Skeletal muscle tissue (tissue), 4 donors: ENCODE measurements around the gene CXXC5. TPM values are rescaled to one million over a fixed set of nuclear protein-coding genes. Genes with fewer than 3 reads are reported as not detected.
"Not testable (repeated sequence)": the region's sequence is repeated elsewhere in the genome, so short reads cannot be mapped to it uniquely, and the experiment has no call there.

Source experiments
- H3K27ac ChIP-seq: one replicate; pipeline ENCODE4 v1.7.0; 2013; ENCODE audit warnings: mild to moderate bottlenecking, low read depth, low read length, inconsistent platforms
- H3K27me3 ChIP-seq, 3 donors: one replicate each; pipeline ENCODE4 v1.7.0; 2013; ENCODE audit warnings: low read length in 3 of 3; ENCODE audit not compliant: control insufficient read depth in 3 of 3, insufficient read depth in 3 of 3
- H3K36me3 ChIP-seq, 3 donors: one replicate each; pipeline ENCODE4 v1.7.0; 2013; ENCODE audit warnings: low read length in 3 of 3; ENCODE audit not compliant: control insufficient read depth in 3 of 3, insufficient read depth in 3 of 3
- H3K4me1 ChIP-seq, 3 donors: one replicate each; pipeline ENCODE4 v1.7.0; 2013; ENCODE audit warnings: low read length in 3 of 3, mild to moderate bottlenecking in 3 of 3; ENCODE audit not compliant: control insufficient read depth in 3 of 3, insufficient read depth in 3 of 3
- H3K4me3 ChIP-seq, 3 donors: one replicate each; pipeline ENCODE4 v1.7.0; 2013; ENCODE audit warnings: low read length in 3 of 3
- H3K9ac ChIP-seq, 3 donors: one replicate each; pipeline ENCODE4 v1.7.0; 2013; ENCODE audit warnings: low read length in 3 of 3, mild to moderate bottlenecking in 3 of 3, moderate library complexity in 2 of 3, low read depth in 1 of 3
- H3K9me3 ChIP-seq, 3 donors: one replicate each; pipeline ENCODE4 v1.7.0; 2013; ENCODE audit warnings: low read length in 3 of 3; ENCODE audit not compliant: control insufficient read depth in 3 of 3
- total RNA-seq: library from RNA; depleted of rRNA; stranded (reverse); fragments of >200 nt; gene quantifications from one replicate; pipeline ENCODE4 v1.2.3, GENCODE V29; 2014
- donor health status: Osteomylitis.

Gene CXXC5
- total RNA-seq, 1 donor from 2014 or later: 66.8 TPM

- H3K36me3 ChIP-seq, H3K9me3 ChIP-seq, H3K27me3 ChIP-seq, H3K4me3 ChIP-seq, H3K9ac ChIP-seq, H3K27ac ChIP-seq, H3K4me1 ChIP-seq: not testable (repeated sequence)
Measured at GRCh38 chr5:139718403-139718802, 70.3 kb downstream of the CXXC5 start.

- not testable (repeated sequence) for H3K9me3 ChIP-seq, H3K9ac ChIP-seq, H3K27ac ChIP-seq, H3K4me1 ChIP-seq, H3K36me3 ChIP-seq, H3K4me3 ChIP-seq, H3K27me3 ChIP-seq
Measured at GRCh38 chr5:139719970-139720369, 71.8 kb downstream of the CXXC5 start.

GRCh38 chr5:139723986-139724587 lies 75.9 kb downstream of the CXXC5 start:
- no peaks in the 10 kb centered on the region for H3K27me3 ChIP-seq
- no peak overlapping the region for H3K4me3 ChIP-seq
- no peaks in the 10 kb centered on the region for H3K36me3 ChIP-seq
- H3K4me1 ChIP-seq: peaks cover 0 to 9% (median 3%) of the 10 kb centered on the region in 3 donors
- peak overlapping the region in 1 of 3 donors; percentile 3 for H3K9ac ChIP-seq
- no peak overlapping the region for H3K27ac ChIP-seq
- H3K9me3 ChIP-seq: no peaks in the 10 kb centered on the region

- H3K4me1 ChIP-seq: peaks cover 0 to 9% (median 3%) of the 10 kb centered on the region in 3 donors
- H3K9me3 ChIP-seq: no peaks in the 10 kb centered on the region
- H3K27ac ChIP-seq: no peak overlapping the region
- no peak overlapping the region for H3K9ac ChIP-seq
- H3K27me3 ChIP-seq: no peaks in the 10 kb centered on the region
- H3K4me3 ChIP-seq: no peak overlapping the region
- no peaks in the 10 kb centered on the region for H3K36me3 ChIP-seq
Measured at GRCh38 chr5:139725073-139725830, 77.1 kb downstream of the CXXC5 start.

GRCh38 chr5:139726248-139726647 lies 78.1 kb downstream of the CXXC5 start:
- Histone ChIP-seq H3K4me1 (peaks cover 0 to 9% (median 3%) of the 10 kb centered on the region in 3 donors), H3K4me3 (no peak overlapping the region), H3K27ac (no peak overlapping the region), H3K9ac (no peak overlapping the region), H3K27me3 (no peaks in the 10 kb centered on the region), H3K36me3 (no peaks in the 10 kb centered on the region), H3K9me3 (no peaks in the 10 kb centered on the region)

GRCh38 chr5:139727615-139728014 lies 79.5 kb downstream of the CXXC5 start:
- not testable (repeated sequence) for H3K4me3 ChIP-seq, H3K27me3 ChIP-seq, H3K9me3 ChIP-seq, H3K9ac ChIP-seq, H3K27ac ChIP-seq, H3K36me3 ChIP-seq, H3K4me1 ChIP-seq

GRCh38 chr5:139731281-139731680 lies 83.1 kb downstream of the CXXC5 start:
- H3K27ac ChIP-seq: no peak overlapping the region
- H3K4me3 ChIP-seq: no peak overlapping the region
- no peak overlapping the region for H3K9ac ChIP-seq
- no peaks in the 10 kb centered on the region for H3K27me3 ChIP-seq
- no peaks in the 10 kb centered on the region for H3K9me3 ChIP-seq
- H3K4me1 ChIP-seq: no peaks in the 10 kb centered on the region
- H3K36me3 ChIP-seq: no peaks in the 10 kb centered on the region

GRCh38 chr5:139732019-139732418 lies 83.9 kb downstream of the CXXC5 start:
- no peaks in the 10 kb centered on the region for H3K4me1 ChIP-seq
- H3K36me3 ChIP-seq: no peaks in the 10 kb centered on the region
- no peaks in the 10 kb centered on the region for H3K9me3 ChIP-seq
- no peak overlapping the region for H3K27ac ChIP-seq
- no peak overlapping the region for H3K4me3 ChIP-seq
- H3K9ac ChIP-seq: no peak overlapping the region
- no peaks in the 10 kb centered on the region for H3K27me3 ChIP-seq

GRCh38 chr5:139733010-139733688 lies 85.0 kb downstream of the CXXC5 start:
- no peak overlapping the region for H3K4me3 ChIP-seq
- H3K9ac ChIP-seq: no peak overlapping the region
- H3K36me3 ChIP-seq: no peaks in the 10 kb centered on the region
- H3K9me3 ChIP-seq: no peaks in the 10 kb centered on the region
- no peaks in the 10 kb centered on the region for H3K27me3 ChIP-seq
- no peaks in the 10 kb centered on the region for H3K4me1 ChIP-seq
- H3K27ac ChIP-seq: no peak overlapping the region
